ENCODE measurements around the gene AMMECR1.

- TF ChIP-seq CTCF (IDR thresholded peaks at IDR 0.05), result no peak
- no peak for TF ChIP-seq POLR2A (IDR thresholded peaks at IDR 0.05)
Measured at GRCh38 chrX:110157444-110157843, 160.4 kb downstream of the AMMECR1 start.
